Left cardiac atrium (tissue), 4 donors: ENCODE data around the gene ABTB2. TPM values are rescaled to one million over a fixed set of nuclear protein-coding genes. Genes with fewer than 3 reads are reported as not detected.
A peak's percentile ranks its signal among the peaks of the same experiment; 100 is the strongest.

Source experiments
- ATAC-seq, 2 donors: fragments of 200-7000 bp; cut with Tn5 transposase; one replicate each; pipeline ENCODE4 v1.9.1; 2020; ENCODE audit warnings: mild to moderate bottlenecking in 2 of 2, moderate library complexity in 2 of 2
- DNase-seq: peaks from one replicate; pipeline ENCODE4 v3.0.0-alpha.2; 2020
- intact Hi-C, 2 donors: fragments of 100-400 bp; cut with DNase I; formaldehyde crosslinking; loops; one replicate each; pipeline versions ENCODE4 v1.14.1 to v1.15.1; 2022 to 2023
- total RNA-seq, 2 donors: library from RNA; stranded (reverse); fragmentation: NEBNext Ultra II Directional; extraction: Animal tissue kit (Norgen Biotek cat#: 25700); gene quantifications; one replicate each; pipeline ENCODE4 v1.2.1, GENCODE V29; 2021
- donor health status: DM: no; HTN: yes; CAD: no.
- donor health status: DM: no; HTN: yes; CAD: no; lungs with severe emphysema.
- donor health status: DM: yes; HTN: yes; CAD: no.
- donor health status: Dilated cardiomyopathy.

ABTB2 gene
- total RNA-seq, 2 donors from 2014 or later, result 12.5 to 19.3 TPM

DNA sequence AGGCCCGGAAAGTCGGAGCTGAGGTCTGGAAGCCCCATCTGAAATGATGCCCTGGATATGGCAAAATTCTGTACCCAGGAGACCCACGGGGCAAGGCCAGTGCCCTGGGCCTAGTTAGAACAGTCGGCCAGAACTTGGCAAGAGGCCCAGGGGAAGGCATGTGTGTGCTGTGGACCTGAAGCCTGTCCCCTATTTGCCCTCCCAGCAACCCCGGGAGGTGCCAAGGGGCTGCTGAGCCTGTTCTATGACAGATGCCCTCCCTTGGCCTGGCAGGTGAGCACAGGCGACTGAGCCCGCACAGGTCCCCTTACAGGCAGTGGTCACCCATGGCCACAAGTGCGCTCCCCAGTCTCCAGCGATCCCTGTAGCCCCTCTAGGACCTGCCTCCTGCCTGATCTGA is 200.6 kb downstream of the ABTB2 start:
- DNase-seq, result no peak
- intact Hi-C loops, result no loop called here
- peak in 1 of 2 donors; percentile 36 for ATAC-seq

DNA sequence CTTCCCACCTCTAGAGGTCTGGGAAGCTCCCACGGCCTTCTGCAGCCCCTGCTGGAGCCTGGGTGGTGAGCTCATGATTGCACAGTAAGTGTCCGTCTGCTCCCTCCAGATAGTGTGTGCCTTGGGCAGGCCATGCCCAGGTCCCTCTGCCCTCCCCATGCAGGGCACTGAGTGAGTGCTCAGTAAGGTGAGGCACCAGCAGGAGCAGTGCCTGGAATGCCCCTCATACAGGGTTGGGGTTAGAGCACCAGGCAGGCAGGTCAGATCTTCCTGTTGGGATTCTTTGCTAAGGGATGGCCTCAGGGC is 202.1 kb downstream of the ABTB2 start:
- ATAC-seq, result no peak
- no peak for DNase-seq
- intact Hi-C loops, result no loop called here

GRCh38 chr11:34155057-34155756 is 202.6 kb downstream of the ABTB2 start:
- DNase-seq, result no peak
- intact Hi-C loops, result no loop called here
- ATAC-seq, result peak in 1 of 2 donors; percentile 16

GRCh38 chr11:34154059-34154875 is 203.5 kb downstream of the ABTB2 start:
- ATAC-seq (no peak), DNase-seq (no peak)
- intact Hi-C loops, result no loop called here

- intact Hi-C loops, result no loop called here
- DNase-seq (no peak), ATAC-seq (no peak)
Observed at GRCh38 chr11:34151916-34152845, 205.6 kb downstream of the ABTB2 start.

DNA sequence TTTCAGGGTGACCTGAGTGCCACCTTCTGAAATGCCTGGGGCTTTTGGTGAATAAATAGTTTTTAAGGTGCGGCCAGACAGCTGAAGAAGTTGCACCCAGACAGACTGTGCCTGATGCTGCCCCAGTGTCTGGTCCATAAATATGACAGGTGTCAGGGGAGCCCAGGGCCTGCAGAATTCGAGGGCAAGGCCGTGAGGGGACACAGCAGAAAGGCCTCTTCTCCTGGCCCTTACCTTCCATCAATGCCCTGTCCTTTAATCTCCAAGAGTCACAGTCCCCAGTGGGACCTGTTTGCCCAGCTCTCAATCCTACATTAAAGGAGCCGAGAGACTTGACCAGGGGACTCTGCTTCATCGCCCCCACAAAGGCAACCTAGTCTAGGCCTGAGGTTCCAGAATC is 206.6 kb downstream of the ABTB2 start:
- intact Hi-C loops, result no loop called here
- ATAC-seq (no peak), DNase-seq (no peak)

GRCh38 chr11:34150494-34151151 is 207.2 kb downstream of the ABTB2 start:
- ATAC-seq (no peak), DNase-seq (no peak)
- intact Hi-C loops, result no loop called here

GRCh38 chr11:34149786-34150185 is 208.0 kb downstream of the ABTB2 start:
- ATAC-seq (peak; percentile 34 to 46), DNase-seq (no peak)
- intact Hi-C loops, result no loop called here

DNA sequence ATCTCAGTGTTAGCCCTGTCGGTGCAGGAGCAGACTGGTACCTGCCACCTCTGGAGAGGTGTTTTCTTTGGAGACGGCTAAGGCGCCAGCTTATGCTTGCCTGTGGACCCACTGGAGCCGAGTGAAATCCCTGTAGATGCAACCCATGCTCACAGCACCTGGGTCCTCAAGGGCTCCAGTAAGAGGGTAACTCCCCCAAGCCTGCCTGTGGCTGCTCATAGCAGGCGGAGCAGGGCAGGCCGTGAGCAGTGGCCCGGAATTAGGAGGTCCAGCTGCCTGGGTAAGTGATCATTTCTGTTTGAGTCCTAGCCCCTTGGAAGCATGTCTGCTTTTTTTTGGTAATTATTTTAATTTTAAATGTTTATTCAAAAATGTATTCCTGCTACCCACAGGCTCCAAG is 208.5 kb downstream of the ABTB2 start:
- DNase-seq (no peak), ATAC-seq (no peak)
- intact Hi-C loops, result no loop called here

DNA sequence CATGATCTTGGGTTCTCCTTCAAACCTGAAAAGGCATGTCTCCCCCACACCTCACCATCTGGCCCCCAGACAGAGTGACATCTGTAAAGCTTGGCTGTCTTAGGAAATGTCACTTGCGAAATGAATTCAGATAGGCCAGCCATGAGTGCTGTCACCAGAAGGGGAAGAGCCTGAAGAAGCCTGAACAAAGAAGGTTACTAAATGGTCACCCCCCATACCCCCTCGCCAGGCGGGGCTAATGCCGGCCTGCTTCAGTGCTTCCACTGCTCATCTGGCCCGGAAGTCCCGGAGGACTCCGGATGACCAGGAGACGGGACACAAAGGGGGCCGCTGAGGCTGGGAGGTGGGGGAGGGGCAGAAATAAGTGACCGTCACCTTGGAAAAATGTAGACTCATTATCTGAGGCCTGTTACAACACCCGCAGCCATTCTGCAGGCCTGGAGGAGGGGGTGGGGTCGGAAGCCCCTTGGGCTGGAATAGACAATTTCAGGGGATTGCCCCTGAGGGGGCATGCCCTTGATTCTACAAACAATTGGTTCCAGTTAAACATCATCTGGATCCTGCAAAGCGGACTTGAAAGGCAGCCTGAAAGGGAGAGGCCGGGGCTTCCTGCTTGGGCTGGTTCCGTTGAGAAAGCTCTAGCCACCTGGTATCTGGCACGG is 209.2 kb downstream of the ABTB2 start:
- DNase-seq, result no peak
- ATAC-seq, result peak in 1 of 2 donors; percentile 8
- intact Hi-C loops, result no loop called here

- DNase-seq (no peak), ATAC-seq (no peak)
- intact Hi-C loops, result no loop called here
Observed at GRCh38 chr11:34147581-34147980, 210.2 kb downstream of the ABTB2 start.

DNA sequence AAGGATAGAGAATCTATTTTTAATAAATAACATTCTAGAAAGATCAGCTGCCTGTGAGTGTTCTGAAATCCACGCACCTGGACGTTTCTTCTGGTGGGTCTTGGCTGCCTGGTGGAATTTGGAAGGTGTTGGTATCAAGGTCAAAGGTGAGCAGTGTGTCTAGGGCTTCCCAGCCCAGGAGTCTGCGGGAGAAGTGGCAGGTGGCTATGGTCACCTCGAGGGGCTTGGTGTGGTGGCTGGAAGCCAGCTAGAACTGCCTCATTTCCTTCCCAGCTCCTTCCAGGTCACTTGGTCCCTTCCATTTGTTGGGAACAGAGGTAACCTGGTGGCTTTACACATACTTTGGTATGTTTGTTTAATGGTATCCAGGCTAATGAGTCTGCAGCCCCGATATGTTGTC is 210.9 kb downstream of the ABTB2 start:
- ATAC-seq (no peak), DNase-seq (no peak)
- intact Hi-C loops, result no loop called here

GRCh38 chr11:34146411-34146810 is 211.4 kb downstream of the ABTB2 start:
- ATAC-seq, result no peak
- intact Hi-C loops, result no loop called here
- no peak for DNase-seq

DNA sequence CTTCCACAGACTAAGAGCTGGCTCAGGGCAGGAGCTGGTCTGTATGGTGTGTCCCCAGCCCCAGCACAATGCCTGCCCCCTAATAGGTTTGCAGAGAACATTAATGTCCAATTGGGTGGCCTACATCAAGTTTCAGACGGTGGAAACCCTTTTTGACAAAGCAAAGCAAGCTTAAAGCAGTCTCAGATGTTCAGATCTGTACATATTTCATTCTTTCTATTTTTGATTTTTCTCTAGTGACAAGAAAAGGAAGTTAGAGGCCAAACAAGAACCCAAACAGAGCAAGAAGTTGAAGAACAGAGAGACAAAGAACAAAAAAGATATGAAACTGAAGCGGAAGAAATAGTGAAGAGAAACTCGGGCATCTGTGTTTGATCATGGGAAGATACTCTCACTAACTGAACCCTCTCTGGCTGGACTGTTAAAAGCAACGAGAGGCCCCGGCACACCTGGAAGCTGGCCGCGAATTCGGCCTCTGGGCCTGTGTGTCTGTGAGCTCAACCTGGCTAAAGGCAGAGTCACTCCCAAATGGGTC is 211.9 kb downstream of the ABTB2 start:
- ATAC-seq, result no peak
- intact Hi-C loops, result no loop called here
- DNase-seq, result no peak

- ATAC-seq (no peak), DNase-seq (no peak)
- intact Hi-C loops, result no loop called here
Observed at GRCh38 chr11:34145073-34145472, 212.7 kb downstream of the ABTB2 start.

GRCh38 chr11:34143048-34143447 is 214.8 kb downstream of the ABTB2 start:
- DNase-seq, result no peak
- ATAC-seq, result peak; percentile 18 to 61
- intact Hi-C loops, result no loop called here

DNA sequence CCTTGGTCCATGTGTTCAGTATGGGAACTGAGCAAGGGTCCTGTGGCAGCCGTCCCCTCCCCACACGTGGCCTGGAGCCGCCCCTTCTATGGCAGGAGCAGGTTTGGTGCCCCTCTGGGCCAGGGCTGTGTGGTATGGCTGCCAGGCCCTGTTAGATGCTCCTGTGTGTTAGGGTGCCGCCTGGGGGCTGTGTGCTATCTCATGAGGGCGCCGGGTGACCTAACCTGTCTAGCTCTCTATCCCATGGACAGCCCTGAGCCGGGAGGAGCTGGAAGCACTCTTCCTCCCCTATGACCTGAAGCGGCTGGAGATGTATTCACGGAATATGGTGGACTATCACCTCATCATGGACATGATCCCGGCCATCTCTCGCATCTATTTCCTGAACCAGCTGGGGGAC is 217.7 kb downstream of the ABTB2 start:
- DNase-seq, result no peak
- intact Hi-C loops, result no loop called here
- ATAC-seq, result no peak

DNA sequence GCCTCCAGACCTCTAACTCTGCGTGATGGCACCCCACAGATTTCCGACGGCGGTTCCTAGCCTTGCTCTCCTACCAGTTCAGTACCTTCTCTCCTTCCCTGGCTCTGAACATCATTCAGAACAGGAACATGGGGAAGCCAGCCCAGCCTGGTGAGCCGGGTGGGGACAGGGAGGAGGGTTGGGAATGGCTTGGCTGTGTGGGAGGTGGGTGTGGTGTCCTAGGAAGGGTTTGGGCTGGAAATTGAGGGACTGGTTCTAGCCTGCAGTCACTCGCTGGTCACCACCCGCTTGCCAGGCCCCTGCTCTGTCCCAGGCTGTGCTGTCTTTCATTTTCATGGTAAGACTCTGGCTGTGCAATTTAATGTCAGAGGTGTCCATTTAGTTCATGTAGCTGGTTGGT is 218.5 kb downstream of the ABTB2 start:
- intact Hi-C loops, result no loop called here
- ATAC-seq (no peak), DNase-seq (no peak)

GRCh38 chr11:34136420-34136819 is 221.4 kb downstream of the ABTB2 start:
- intact Hi-C loops, result no loop called here
- ATAC-seq (no peak), DNase-seq (no peak)
